GM12878 (cell line): ENCODE measurements around the gene PHACTR1. TPM values are rescaled to one million over a fixed set of nuclear protein-coding genes. Genes with fewer than 3 reads are reported as not detected.

Experiments
- E2F4 ChIP-seq: IDR thresholded peaks from 2 replicates; pipeline ENCODE4 v1.6.1; 2012; ENCODE audit warnings: low read depth, low read length, improper control_type of control experiment
- NFYA ChIP-seq: IDR thresholded peaks from 2 replicates; pipeline ENCODE4 v1.6.1; 2011; ENCODE audit warnings: low read depth, mild to moderate bottlenecking, low read length, improper control_type of control experiment, borderline replicate concordance
- SREBF1 ChIP-seq: IDR thresholded peaks from 2 replicates; pipeline ENCODE4 v1.6.1; 2012; ENCODE audit warnings: mild to moderate bottlenecking, low read length
- YBX1 ChIP-seq: fragments of 450-650 bp; IDR thresholded peaks from 2 replicates; pipeline ENCODE4 v1.6.1; 2016; ENCODE audit warnings: antibody characterized with exemption
- polyA plus RNA-seq, 11 experiments: library from polyadenylated mRNA; depleted of rRNA in 4 of 11; unstranded in 6 of 11; stranded (reverse) in 5 of 11; fragments of >200 nt; fragmentation: Nextera tagmentation in 4 of 11; fragmentation: Illumina TruSeq in 1 of 11; extraction: Ambion mirVana in 4 of 11; extraction: Trizol in 1 of 11; gene quantifications; 1 replicate in 1 of 11; 2 replicates in 10 of 11; pipeline versions ENCODE4 v1.2.1 to v1.2.3, GENCODE V29; 2011 to 2016; ENCODE audit warnings: inconsistent platforms in 2 of 11, missing spikeins in 2 of 11, low read depth in 1 of 11
- total RNA-seq, 4 experiments: library from RNA; depleted of rRNA in 3 of 4; stranded (reverse); fragments of >200 nt in 3 of 4; fragmentation: Illumina TruSeq in 1 of 4; extraction: Trizol in 1 of 4; gene quantifications; 2 replicates each; pipeline versions ENCODE4 v1.2.1 to v1.2.3, GENCODE V29; 2013 to 2021
- TF ChIP-seq, protein P1 (sequence below): IDR thresholded peaks from 2 replicates; pipeline ENCODE4 v1.6.1; 2011; ENCODE audit warnings: borderline replicate concordance, low read depth, mild to moderate bottlenecking, moderate library complexity, low read length; ENCODE audit not compliant: insufficient read depth, poor library complexity, severe bottlenecking
- TF ChIP-seq, protein P2 (sequence below): fragments of 450-650 bp; formaldehyde crosslinking; IDR thresholded peaks from 2 replicates; pipeline ENCODE4 v1.4.0; 2020; ENCODE audit warnings: mild to moderate bottlenecking, moderate library complexity
- TF ChIP-seq, protein P3 (sequence below): fragments of 450-650 bp; IDR thresholded peaks from 2 replicates; pipeline ENCODE4 v1.6.1; 2016; ENCODE audit warnings: mild to moderate bottlenecking

PHACTR1 gene
- total and polyA plus RNA-seq, 10 of the 15 experiments (the other 5 are each of a cell fraction or from before 2014, with no cell fraction given) = 34.2 to 94.6 (median 62.3) TPM

GRCh38 chr6:13163161-13163944 lies 446.8 kb downstream of the PHACTR1 start (continued):
- TF ChIP-seq, protein P1, sequence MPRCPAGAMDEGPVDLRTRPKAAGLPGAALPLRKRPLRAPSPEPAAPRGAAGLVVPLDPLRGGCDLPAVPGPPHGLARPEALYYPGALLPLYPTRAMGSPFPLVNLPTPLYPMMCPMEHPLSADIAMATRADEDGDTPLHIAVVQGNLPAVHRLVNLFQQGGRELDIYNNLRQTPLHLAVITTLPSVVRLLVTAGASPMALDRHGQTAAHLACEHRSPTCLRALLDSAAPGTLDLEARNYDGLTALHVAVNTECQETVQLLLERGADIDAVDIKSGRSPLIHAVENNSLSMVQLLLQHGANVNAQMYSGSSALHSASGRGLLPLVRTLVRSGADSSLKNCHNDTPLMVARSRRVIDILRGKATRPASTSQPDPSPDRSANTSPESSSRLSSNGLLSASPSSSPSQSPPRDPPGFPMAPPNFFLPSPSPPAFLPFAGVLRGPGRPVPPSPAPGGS = no peak
- TF ChIP-seq, protein P2, sequence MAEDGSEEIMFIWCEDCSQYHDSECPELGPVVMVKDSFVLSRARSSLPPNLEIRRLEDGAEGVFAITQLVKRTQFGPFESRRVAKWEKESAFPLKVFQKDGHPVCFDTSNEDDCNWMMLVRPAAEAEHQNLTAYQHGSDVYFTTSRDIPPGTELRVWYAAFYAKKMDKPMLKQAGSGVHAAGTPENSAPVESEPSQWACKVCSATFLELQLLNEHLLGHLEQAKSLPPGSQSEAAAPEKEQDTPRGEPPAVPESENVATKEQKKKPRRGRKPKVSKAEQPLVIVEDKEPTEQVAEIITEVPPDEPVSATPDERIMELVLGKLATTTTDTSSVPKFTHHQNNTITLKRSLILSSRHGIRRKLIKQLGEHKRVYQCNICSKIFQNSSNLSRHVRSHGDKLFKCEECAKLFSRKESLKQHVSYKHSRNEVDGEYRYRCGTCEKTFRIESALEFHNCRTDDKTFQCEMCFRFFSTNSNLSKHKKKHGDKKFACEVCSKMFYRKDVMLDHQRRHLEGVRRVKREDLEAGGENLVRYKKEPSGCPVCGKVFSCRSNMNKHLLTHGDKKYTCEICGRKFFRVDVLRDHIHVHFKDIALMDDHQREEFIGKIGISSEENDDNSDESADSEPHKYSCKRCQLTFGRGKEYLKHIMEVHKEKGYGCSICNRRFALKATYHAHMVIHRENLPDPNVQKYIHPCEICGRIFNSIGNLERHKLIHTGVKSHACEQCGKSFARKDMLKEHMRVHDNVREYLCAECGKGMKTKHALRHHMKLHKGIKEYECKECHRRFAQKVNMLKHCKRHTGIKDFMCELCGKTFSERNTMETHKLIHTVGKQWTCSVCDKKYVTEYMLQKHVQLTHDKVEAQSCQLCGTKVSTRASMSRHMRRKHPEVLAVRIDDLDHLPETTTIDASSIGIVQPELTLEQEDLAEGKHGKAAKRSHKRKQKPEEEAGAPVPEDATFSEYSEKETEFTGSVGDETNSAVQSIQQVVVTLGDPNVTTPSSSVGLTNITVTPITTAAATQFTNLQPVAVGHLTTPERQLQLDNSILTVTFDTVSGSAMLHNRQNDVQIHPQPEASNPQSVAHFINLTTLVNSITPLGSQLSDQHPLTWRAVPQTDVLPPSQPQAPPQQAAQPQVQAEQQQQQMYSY = no peak
- TF ChIP-seq, protein P3, sequence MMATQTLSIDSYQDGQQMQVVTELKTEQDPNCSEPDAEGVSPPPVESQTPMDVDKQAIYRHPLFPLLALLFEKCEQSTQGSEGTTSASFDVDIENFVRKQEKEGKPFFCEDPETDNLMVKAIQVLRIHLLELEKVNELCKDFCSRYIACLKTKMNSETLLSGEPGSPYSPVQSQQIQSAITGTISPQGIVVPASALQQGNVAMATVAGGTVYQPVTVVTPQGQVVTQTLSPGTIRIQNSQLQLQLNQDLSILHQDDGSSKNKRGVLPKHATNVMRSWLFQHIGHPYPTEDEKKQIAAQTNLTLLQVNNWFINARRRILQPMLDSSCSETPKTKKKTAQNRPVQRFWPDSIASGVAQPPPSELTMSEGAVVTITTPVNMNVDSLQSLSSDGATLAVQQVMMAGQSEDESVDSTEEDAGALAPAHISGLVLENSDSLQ = no peak
- TF ChIP-seq E2F4 (no peak), NFYA (no peak), SREBF1 (no peak), YBX1 (no peak)
